ENCODE measurements around the gene ABLIM2.
"Not testable (repeated sequence)": the region's sequence is repeated elsewhere in the genome, so short reads cannot be mapped to it uniquely, and the experiment has no call there.

The ABLIM2 gene

GRCh38 chr4:8146157-8146556 lies 12.5 kb downstream of the ABLIM2 start:
- H3K4me3 ChIP-seq (ENCODE audit: low read depth, low read length) = no peak overlapping the region
- no peaks in the 10 kb centered on the region for H3K9me3 ChIP-seq (ENCODE audit: control insufficient read depth, insufficient read depth, low read depth, low read length)
- H3K36me3 ChIP-seq (ENCODE audit: control insufficient read depth, insufficient read depth, low read length) = no peaks in the 10 kb centered on the region
- H3K4me1 ChIP-seq (ENCODE audit: control insufficient read depth, insufficient read depth, low read length) = peaks cover 23% of the 10 kb centered on the region
- peaks cover 3% of the 10 kb centered on the region; the same call in 1 of the 2 replicates for H3K27me3 ChIP-seq (ENCODE audit: control insufficient read depth, insufficient read depth, low read length)
- H3K27ac ChIP-seq (ENCODE audit: low read depth, low read length) = no peak overlapping the region
- H3K9ac ChIP-seq (ENCODE audit: low read length) = no peak overlapping the region

GRCh38 chr4:8144359-8144758 lies 14.3 kb downstream of the ABLIM2 start:
- Histone ChIP-seq H3K27ac (ENCODE audit: low read depth, low read length) (no peak overlapping the region), H3K4me3 (ENCODE audit: low read depth, low read length) (no peak overlapping the region), H3K4me1 (ENCODE audit: control insufficient read depth, insufficient read depth, low read length) (peaks cover 23% of the 10 kb centered on the region), H3K9ac (ENCODE audit: low read length) (no peak overlapping the region), H3K36me3 (ENCODE audit: control insufficient read depth, insufficient read depth, low read length) (no peaks in the 10 kb centered on the region), H3K27me3 (ENCODE audit: control insufficient read depth, insufficient read depth, low read length) (no peaks in the 10 kb centered on the region), H3K9me3 (ENCODE audit: control insufficient read depth, insufficient read depth, low read depth, low read length) (no peaks in the 10 kb centered on the region)

- peaks cover 23% of the 10 kb centered on the region for H3K4me1 ChIP-seq (ENCODE audit: control insufficient read depth, insufficient read depth, low read length)
- H3K27ac ChIP-seq (ENCODE audit: low read depth, low read length) = no peak overlapping the region
- no peak overlapping the region for H3K9ac ChIP-seq (ENCODE audit: low read length)
- H3K9me3 ChIP-seq (ENCODE audit: control insufficient read depth, insufficient read depth, low read depth, low read length) = no peaks in the 10 kb centered on the region
- no peak overlapping the region for H3K4me3 ChIP-seq (ENCODE audit: low read depth, low read length)
- H3K27me3 ChIP-seq (ENCODE audit: control insufficient read depth, insufficient read depth, low read length) = no peaks in the 10 kb centered on the region
- no peaks in the 10 kb centered on the region for H3K36me3 ChIP-seq (ENCODE audit: control insufficient read depth, insufficient read depth, low read length)
Observed at GRCh38 chr4:8143392-8144140, 15.0 kb downstream of the ABLIM2 start.

GRCh38 chr4:8142556-8142955 lies 16.1 kb downstream of the ABLIM2 start:
- H3K27me3 ChIP-seq (ENCODE audit: control insufficient read depth, insufficient read depth, low read length) = no peaks in the 10 kb centered on the region
- no peaks in the 10 kb centered on the region for H3K36me3 ChIP-seq (ENCODE audit: control insufficient read depth, insufficient read depth, low read length)
- no peaks in the 10 kb centered on the region for H3K9me3 ChIP-seq (ENCODE audit: control insufficient read depth, insufficient read depth, low read depth, low read length)
- H3K4me1 ChIP-seq (ENCODE audit: control insufficient read depth, insufficient read depth, low read length) = peaks cover 20% of the 10 kb centered on the region
- no peak overlapping the region for H3K27ac ChIP-seq (ENCODE audit: low read depth, low read length)
- H3K4me3 ChIP-seq (ENCODE audit: low read depth, low read length) = no peak overlapping the region
- no peak overlapping the region for H3K9ac ChIP-seq (ENCODE audit: low read length)

GRCh38 chr4:8141935-8142334 lies 16.7 kb downstream of the ABLIM2 start:
- Histone ChIP-seq H3K27me3 (ENCODE audit: control insufficient read depth, insufficient read depth, low read length) (no peaks in the 10 kb centered on the region), H3K4me3 (ENCODE audit: low read depth, low read length) (no peak overlapping the region), H3K9ac (ENCODE audit: low read length) (no peak overlapping the region)

GRCh38 chr4:8140915-8141314 lies 17.7 kb downstream of the ABLIM2 start:
- Histone ChIP-seq H3K9me3 (ENCODE audit: control insufficient read depth, insufficient read depth, low read depth, low read length) (no peaks in the 10 kb centered on the region), H3K4me3 (ENCODE audit: low read depth, low read length) (no peak overlapping the region), H3K36me3 (ENCODE audit: control insufficient read depth, insufficient read depth, low read length) (no peaks in the 10 kb centered on the region), H3K4me1 (ENCODE audit: control insufficient read depth, insufficient read depth, low read length) (peaks cover 19% of the 10 kb centered on the region), H3K27me3 (ENCODE audit: control insufficient read depth, insufficient read depth, low read length) (no peaks in the 10 kb centered on the region), H3K9ac (ENCODE audit: low read length) (no peak overlapping the region), H3K27ac (ENCODE audit: low read depth, low read length) (no peak overlapping the region)

More at GRCh38 chr4:8141935-8142334, 16.7 kb downstream of the ABLIM2 start:
- Histone ChIP-seq H3K36me3 (ENCODE audit: control insufficient read depth, insufficient read depth, low read length) (no peaks in the 10 kb centered on the region), H3K27ac (ENCODE audit: low read depth, low read length) (no peak overlapping the region), H3K4me1 (ENCODE audit: control insufficient read depth, insufficient read depth, low read length) (peaks cover 19% of the 10 kb centered on the region), H3K9me3 (ENCODE audit: control insufficient read depth, insufficient read depth, low read depth, low read length) (no peaks in the 10 kb centered on the region)

- not testable (repeated sequence) for H3K27ac ChIP-seq (ENCODE audit: low read depth, low read length)
Observed at GRCh38 chr4:8139726-8140125, 18.9 kb downstream of the ABLIM2 start.

GRCh38 chr4:8136972-8137710 lies 21.5 kb downstream of the ABLIM2 start:
- peaks cover 5% of the 10 kb centered on the region; the same call in 1 of the 2 replicates for H3K27me3 ChIP-seq (ENCODE audit: control insufficient read depth, insufficient read depth, low read length)

More at GRCh38 chr4:8139726-8140125, 18.9 kb downstream of the ABLIM2 start:
- H3K36me3 ChIP-seq (ENCODE audit: control insufficient read depth, insufficient read depth, low read length); H3K4me3 ChIP-seq (ENCODE audit: low read depth, low read length); H3K9me3 ChIP-seq (ENCODE audit: control insufficient read depth, insufficient read depth, low read depth, low read length); H3K9ac ChIP-seq (ENCODE audit: low read length); H3K27me3 ChIP-seq (ENCODE audit: control insufficient read depth, insufficient read depth, low read length): not testable (repeated sequence)
- H3K4me1 ChIP-seq (ENCODE audit: control insufficient read depth, insufficient read depth, low read length) = peaks cover 17% of the 10 kb centered on the region

GRCh38 chr4:8136529-8136928 lies 22.1 kb downstream of the ABLIM2 start:
- Histone ChIP-seq H3K27ac (ENCODE audit: low read depth, low read length) (no peak overlapping the region), H3K9ac (ENCODE audit: low read length) (no peak overlapping the region), H3K4me1 (ENCODE audit: control insufficient read depth, insufficient read depth, low read length) (peaks cover 15% of the 10 kb centered on the region), H3K36me3 (ENCODE audit: control insufficient read depth, insufficient read depth, low read length) (no peaks in the 10 kb centered on the region), H3K4me3 (ENCODE audit: low read depth, low read length) (no peak overlapping the region), H3K27me3 (ENCODE audit: control insufficient read depth, insufficient read depth, low read length) (peaks cover 5% of the 10 kb centered on the region; the same call in 1 of the 2 replicates), H3K9me3 (ENCODE audit: control insufficient read depth, insufficient read depth, low read depth, low read length) (no peaks in the 10 kb centered on the region)

More at GRCh38 chr4:8136972-8137710, 21.5 kb downstream of the ABLIM2 start:
- Histone ChIP-seq H3K9me3 (ENCODE audit: control insufficient read depth, insufficient read depth, low read depth, low read length) (no peaks in the 10 kb centered on the region), H3K4me3 (ENCODE audit: low read depth, low read length) (no peak overlapping the region), H3K27ac (ENCODE audit: low read depth, low read length) (no peak overlapping the region), H3K4me1 (ENCODE audit: control insufficient read depth, insufficient read depth, low read length) (peaks cover 15% of the 10 kb centered on the region), H3K9ac (ENCODE audit: low read length) (no peak overlapping the region), H3K36me3 (ENCODE audit: control insufficient read depth, insufficient read depth, low read length) (no peaks in the 10 kb centered on the region)

GRCh38 chr4:8135666-8136065 lies 22.9 kb downstream of the ABLIM2 start:
- no peak overlapping the region for H3K4me3 ChIP-seq (ENCODE audit: low read depth, low read length)
- peaks cover 5% of the 10 kb centered on the region; the same call in 1 of the 2 replicates for H3K27me3 ChIP-seq (ENCODE audit: control insufficient read depth, insufficient read depth, low read length)
- H3K36me3 ChIP-seq (ENCODE audit: control insufficient read depth, insufficient read depth, low read length) = no peaks in the 10 kb centered on the region
- H3K9me3 ChIP-seq (ENCODE audit: control insufficient read depth, insufficient read depth, low read depth, low read length) = no peaks in the 10 kb centered on the region
- no peak overlapping the region for H3K27ac ChIP-seq (ENCODE audit: low read depth, low read length)
- H3K9ac ChIP-seq (ENCODE audit: low read length) = no peak overlapping the region
- H3K4me1 ChIP-seq (ENCODE audit: control insufficient read depth, insufficient read depth, low read length) = peaks cover 15% of the 10 kb centered on the region

Data from HUES6 (cell line).